Caco-2 (cell line): Measurements from ENCODE around the gene NEAT1. TPM values are rescaled to one million over a fixed set of nuclear protein-coding genes. Genes with fewer than 3 reads are reported as not detected.
"Not testable (repeated sequence)": the region's sequence is repeated elsewhere in the genome, so short reads cannot be mapped to it uniquely, and the experiment has no call there.

Source experiments
- BruUV-seq: library from RNA; stranded (reverse); fragments of 400-500 nt; replicated peaks from 2 replicates; lab custom pipeline; 2021; lab: Mats Ljungman, UMichigan
- CTCF ChIA-PET: fragments of 300-600 bp; sonication (Branson Sonifier 250); formaldehyde crosslinking; loops from one replicate; lab custom pipeline; 2022; ENCODE audit warnings: antibody characterized with exemption; lab: Charles Lee
- POLR2A ChIA-PET: fragments of 300-600 bp; sonication (Branson Sonifier 250); formaldehyde crosslinking; loops from one replicate; lab custom pipeline; 2022; ENCODE audit warnings: antibody characterized with exemption; lab: Charles Lee
- DNase-seq, 2 experiments: peaks; one replicate each; pipeline versions ENCODE4 v3.0.0 to v3.0.0-alpha.2; 2020 to 2022
- H3K27me3 ChIP-seq: replicated peaks from 2 replicates; pipeline ENCODE4 v1.6.0; 2011; ENCODE audit warnings: low read length; ENCODE audit not compliant: control insufficient read depth, insufficient read depth
- H3K36me3 ChIP-seq: 2 replicates; pipeline ENCODE4 v1.5.1; 2011; ENCODE audit warnings: low read length; ENCODE audit not compliant: control insufficient read depth, insufficient read depth
- H3K4me1 ChIP-seq: fragments of 250-450 bp; sonication (Bioruptor Pico); 2 replicates; pipeline ENCODE4 v1.5.1; 2020; ENCODE audit warnings: mild to moderate bottlenecking
- H3K4me3 ChIP-seq: 2 replicates; pipeline ENCODE4 v1.5.1; 2011; ENCODE audit warnings: low read depth, mild to moderate bottlenecking, control low read depth, low read length
- H3K9me3 ChIP-seq: fragments of 250-450 bp; sonication (Bioruptor Pico); 2 replicates; pipeline ENCODE4 v1.5.1; 2020; ENCODE audit warnings: mild to moderate bottlenecking, moderate library complexity
- H3K27ac Mint-ChIP-seq: one replicate; pipeline ENCODE4 v1.8.0; 2022; ENCODE audit warnings: mixed read lengths; ENCODE audit not compliant: unreplicated experiment
- H3K27me3 Mint-ChIP-seq: one replicate; pipeline ENCODE4 v1.8.0; 2022; ENCODE audit warnings: mixed read lengths; ENCODE audit not compliant: insufficient read depth, unreplicated experiment
- H3K36me3 Mint-ChIP-seq: one replicate; pipeline ENCODE4 v1.8.0; 2022; ENCODE audit warnings: mild to moderate bottlenecking, mixed read lengths; ENCODE audit not compliant: insufficient read depth, unreplicated experiment
- H3K4me1 Mint-ChIP-seq: one replicate; pipeline ENCODE4 v1.8.0; 2022; ENCODE audit warnings: low read depth, mixed read lengths; ENCODE audit not compliant: unreplicated experiment
- H3K4me3 Mint-ChIP-seq: one replicate; pipeline ENCODE4 v1.8.0; 2022; ENCODE audit warnings: mild to moderate bottlenecking, moderate library complexity, mixed read lengths; ENCODE audit not compliant: unreplicated experiment
- H3K9me3 Mint-ChIP-seq: one replicate; pipeline ENCODE4 v1.8.0; 2022; ENCODE audit warnings: mixed read lengths; ENCODE audit not compliant: unreplicated experiment
- CTCF ChIP-seq, 2 experiments: fragments of 200-600 bp in 1 of 2; IDR thresholded peaks; 1 replicate in 1 of 2; 2 replicates in 1 of 2; pipeline versions ENCODE4 v1.5.1 to v1.8.0; 2011 to 2022; ENCODE audit warnings: antibody characterized with exemption in 1 of 2, control low read depth in 1 of 2, inconsistent platforms in 1 of 2, low read depth in 1 of 2, low read length in 1 of 2, mild to moderate bottlenecking in 1 of 2, moderate library complexity in 1 of 2; ENCODE audit not compliant: insufficient read depth in 1 of 2, severe bottlenecking in 1 of 2, unreplicated experiment in 1 of 2
- intact Hi-C: fragments of 100-400 bp; cut with micrococcal nuclease; formaldehyde crosslinking; loops from one replicate; pipeline ENCODE4 v1.10.0; 2022; ENCODE audit not compliant: unreplicated experiment
- total RNA-seq: library from RNA; stranded (reverse); gene quantifications from 2 replicates; pipeline ENCODE4 v1.2.3, GENCODE V29; 2022

The NEAT1 gene
- total RNA-seq, 1 experiment from 2014 or later: 254 TPM

DNA sequence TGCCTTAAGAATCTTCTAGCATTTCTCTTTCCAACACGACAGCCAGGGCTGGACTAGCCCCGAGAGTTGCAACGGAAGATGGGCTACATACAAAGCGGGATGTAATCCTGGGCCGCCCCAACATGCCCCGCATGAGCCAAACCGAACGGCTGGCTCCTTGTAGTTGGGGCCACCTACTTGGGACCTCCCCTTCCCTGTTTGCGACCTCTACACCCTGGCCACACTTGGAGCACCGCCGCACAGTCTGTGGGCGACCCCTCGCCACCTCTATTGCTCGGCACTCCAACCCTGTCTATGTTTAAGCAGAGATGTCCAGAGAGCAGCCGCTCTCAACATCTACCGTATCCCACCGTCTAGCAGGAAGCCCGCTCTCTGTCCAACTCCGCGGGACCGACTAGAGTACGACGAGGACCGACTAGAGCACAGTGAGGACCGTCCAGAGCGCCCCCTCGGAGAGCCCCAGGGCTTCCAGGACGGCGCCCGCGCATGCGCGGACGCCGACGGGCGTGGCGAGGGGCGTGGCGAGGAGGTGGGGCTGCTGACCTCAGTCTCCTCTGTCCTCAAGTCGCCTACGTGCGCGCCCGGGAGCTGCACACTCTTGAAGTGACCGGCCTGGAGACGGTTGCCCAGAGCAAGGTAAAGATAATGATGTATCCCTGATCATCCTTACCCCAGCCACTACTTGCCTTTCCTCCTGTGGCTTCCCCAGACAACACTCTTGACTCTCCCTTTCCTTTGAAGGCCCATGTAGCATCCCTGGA lies 32.3 kb downstream of the NEAT1 start:
- 0 out of 2 replicates have a peak, but pooled peaks cover 3% of the 10 kb centered on the region for H3K4me1 ChIP-seq
- Mint-ChIP-seq H3K27ac (peak overlapping the region; percentile 73), H3K4me3 (peak overlapping the region; percentile 87), H3K36me3 (peaks cover 26% of the 10 kb centered on the region), H3K9me3 (no peaks in the 10 kb centered on the region), H3K27me3 (no peaks in the 10 kb centered on the region), H3K4me1 (peaks cover 29% of the 10 kb centered on the region)
- peak overlapping the region; percentile 41 for H3K4me3 ChIP-seq
- TSS peak; percentile 98 for BruUV-seq
- DNase-seq: peak; percentile 92 to 94
- intact Hi-C loops: loop anchor here (2.0 kb wide), 1 partner anchor 14 kb away; no protein-coding TSS in a partner anchor
- peak in 1 of 2 experiments; percentile 37 for TF ChIP-seq CTCF (IDR thresholded peaks at IDR 0.05; ENCODE audit: insufficient read depth in 1 of 2, low read depth in 1 of 2, low read length in 1 of 2, severe bottlenecking in 1 of 2, unreplicated experiment in 1 of 2)
- ChIA-PET CTCF (interaction anchor here (0.6 to 1.6 kb wide), 6 partner anchors 12 to 36 kb away, joined by 3 to 8 read pairs (median 6); no protein-coding TSS in a partner anchor), POLR2A (interaction anchor here (0.6 to 1.4 kb wide), 16 partner anchors 10 to 52 kb away, joined by 3 to 7 read pairs (median 4); partner anchors contain the start of genes MALAT1 and NEAT1)
- no peaks in the 10 kb centered on the region for H3K36me3 ChIP-seq
- H3K27me3 ChIP-seq: no peaks in the 10 kb centered on the region
- 0 out of 2 replicates have a peak, but pooled peaks cover under 1% of the 10 kb centered on the region for H3K9me3 ChIP-seq

GRCh38 chr11:65456418-65456817 lies 33.8 kb downstream of the NEAT1 start:
- intact Hi-C loops: no loop called here
- ChIA-PET CTCF (no interaction called here), POLR2A (no interaction called here)
- Histone ChIP-seq H3K4me1 (0 out of 2 replicates have a peak, but pooled peaks cover 3% of the 10 kb centered on the region), H3K9me3 (no peaks in the 10 kb centered on the region), H3K27me3 (no peaks in the 10 kb centered on the region), H3K36me3 (no peaks in the 10 kb centered on the region), H3K4me3 (no peak overlapping the region)
- Mint-ChIP-seq H3K27ac (no peak overlapping the region), H3K9me3 (no peaks in the 10 kb centered on the region), H3K36me3 (peaks cover 19% of the 10 kb centered on the region), H3K27me3 (no peaks in the 10 kb centered on the region), H3K4me3 (peak overlapping the region; percentile 87), H3K4me1 (peaks cover 29% of the 10 kb centered on the region)
- BruUV-seq: no TSS peak
- TF ChIP-seq CTCF (IDR thresholded peaks at IDR 0.05; ENCODE audit: insufficient read depth in 1 of 2, low read depth in 1 of 2, low read length in 1 of 2, severe bottlenecking in 1 of 2, unreplicated experiment in 1 of 2): no peak
- DNase-seq: no peak

DNA sequence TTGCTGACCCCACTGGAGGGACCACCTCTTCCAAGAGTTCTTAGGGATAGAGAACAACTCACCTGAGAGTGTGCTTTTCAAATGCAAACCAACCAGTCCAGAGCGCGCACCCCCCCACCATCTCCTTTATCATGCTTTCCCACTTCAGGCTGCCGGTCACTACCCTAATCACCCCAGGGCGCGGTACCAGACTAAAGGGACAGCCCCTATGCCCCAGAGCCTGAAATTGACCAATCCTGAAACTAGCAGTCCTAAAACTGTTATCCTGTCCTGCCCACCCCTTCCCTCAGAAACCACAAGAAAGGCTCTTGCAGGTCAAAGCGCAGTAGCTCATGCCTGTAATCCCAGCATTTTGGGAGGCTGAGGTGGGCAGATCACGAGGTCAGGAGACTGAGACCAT lies 37.0 kb downstream of the NEAT1 start:
- Mint-ChIP-seq H3K36me3 (peaks cover 18% of the 10 kb centered on the region), H3K4me3 (no peak overlapping the region), H3K27ac (no peak overlapping the region), H3K9me3 (no peaks in the 10 kb centered on the region), H3K27me3 (no peaks in the 10 kb centered on the region), H3K4me1 (peaks cover 21% of the 10 kb centered on the region)
- no peak for TF ChIP-seq CTCF (IDR thresholded peaks at IDR 0.05; ENCODE audit: insufficient read depth in 1 of 2, low read depth in 1 of 2, low read length in 1 of 2, severe bottlenecking in 1 of 2, unreplicated experiment in 1 of 2)
- H3K4me1 ChIP-seq: 0 out of 2 replicates have a peak, but pooled peaks cover 3% of the 10 kb centered on the region
- no peaks in the 10 kb centered on the region for H3K27me3 ChIP-seq
- DNase-seq: no peak
- ChIA-PET POLR2A (interaction anchor here (0.7 kb wide), 1 partner anchor 10 kb away, joined by 3 read pairs; no protein-coding TSS in a partner anchor), CTCF (interaction anchor here (1.2 kb wide), 1 partner anchor 82 kb away, joined by 5 read pairs; no protein-coding TSS in a partner anchor)
- H3K36me3 ChIP-seq: no peaks in the 10 kb centered on the region
- no peak overlapping the region for H3K4me3 ChIP-seq
- no peaks in the 10 kb centered on the region for H3K9me3 ChIP-seq
- no TSS peak for BruUV-seq
- intact Hi-C loops: no loop called here

GRCh38 chr11:65465471-65465870 lies 42.9 kb downstream of the NEAT1 start:
- H3K9me3 Mint-ChIP-seq, H3K36me3 ChIP-seq, DNase-seq, intact Hi-C loops, H3K36me3 Mint-ChIP-seq, H3K27me3 Mint-ChIP-seq, H3K9me3 ChIP-seq, H3K4me1 ChIP-seq, H3K27me3 ChIP-seq, H3K4me3 ChIP-seq, H3K4me3 Mint-ChIP-seq, H3K4me1 Mint-ChIP-seq, H3K27ac Mint-ChIP-seq, BruUV-seq: not testable (repeated sequence)
- CTCF ChIA-PET: interaction anchor here (0.9 kb wide), 1 partner anchor 46 kb away, joined by 4 read pairs; no protein-coding TSS in a partner anchor
- POLR2A ChIA-PET: interaction anchor here (0.6 kb wide), 1 partner anchor 10 kb away, joined by 3 read pairs; no protein-coding TSS in a partner anchor
